Activated CD4-positive, CD25-positive, alpha-beta regulatory T cell treated with anti-CD3 and anti-CD28 coated beads, Interleukin-2, amount 50 U/mL, for 72 hours (primary cell): ENCODE data around the gene CPZ.
"Not testable (repeated sequence)": the region's sequence is repeated elsewhere in the genome, so short reads cannot be mapped to it uniquely, and the experiment has no call there.

Experiments used
- DNase-seq: peaks from one replicate; pipeline ENCODE4 v3.0.0; 2021

CPZ gene

GRCh38 chr4:8557151-8558076 lies 35.2 kb upstream of the CPZ start:
- no peak for DNase-seq

- no peak for DNase-seq
Measured at GRCh38 chr4:8558080-8558960, 34.2 kb upstream of the CPZ start.

DNA sequence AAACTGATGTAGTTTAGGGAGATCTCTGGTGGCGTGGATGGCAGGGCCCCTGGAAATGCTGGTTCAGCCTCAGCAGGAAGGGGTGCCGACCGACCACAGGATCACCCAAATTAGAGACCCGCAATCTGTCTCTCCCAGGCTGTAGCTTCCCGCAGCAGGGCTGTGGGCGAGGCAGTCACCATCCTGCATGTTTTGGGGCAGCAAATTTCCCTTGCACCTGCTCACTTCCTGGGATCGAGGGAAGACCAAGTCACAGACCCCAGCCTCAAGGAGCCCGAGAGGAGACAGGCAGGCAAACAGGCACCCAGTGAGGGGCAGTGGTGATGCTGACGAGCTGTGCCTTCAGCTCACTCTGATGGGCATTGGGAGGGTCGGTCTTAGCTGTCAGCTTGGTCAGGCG lies 33.6 kb upstream of the CPZ start:
- no peak for DNase-seq

DNA sequence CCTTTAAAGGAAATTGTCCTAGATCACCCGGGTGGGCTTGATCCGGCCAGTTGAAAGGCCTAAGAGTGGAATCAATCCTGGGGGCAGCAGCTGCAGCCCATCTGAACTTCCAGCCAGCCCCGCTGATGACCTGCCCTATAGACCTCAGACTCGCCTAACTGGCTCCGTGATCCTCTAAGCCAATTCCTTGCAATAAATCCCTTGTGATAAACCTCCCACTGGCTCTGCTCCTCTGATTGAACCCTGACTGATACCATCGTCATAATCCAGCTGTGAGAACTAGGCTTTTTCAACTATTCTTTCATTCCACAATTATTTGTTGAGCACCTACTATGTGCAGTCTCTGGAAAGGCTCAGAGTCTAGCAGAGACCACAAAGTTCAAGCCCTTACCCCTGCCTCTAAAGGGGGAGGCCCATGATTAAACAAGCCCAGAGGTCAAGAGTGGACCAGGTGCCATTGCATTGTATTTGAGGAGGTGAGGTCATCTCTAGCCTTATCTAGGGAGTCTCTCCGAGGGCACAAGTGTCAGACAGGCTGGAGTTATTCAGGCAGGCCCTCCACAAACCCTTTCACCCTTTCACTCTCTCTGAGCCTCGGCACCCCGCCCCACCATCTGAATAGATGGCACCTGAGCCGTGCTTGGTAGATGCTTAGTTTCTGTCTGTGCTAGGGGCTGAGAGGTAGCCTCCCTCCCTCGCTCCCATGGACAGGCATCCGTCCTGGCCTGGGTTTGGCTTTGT lies 32.9 kb upstream of the CPZ start:
- no peak for DNase-seq

DNA sequence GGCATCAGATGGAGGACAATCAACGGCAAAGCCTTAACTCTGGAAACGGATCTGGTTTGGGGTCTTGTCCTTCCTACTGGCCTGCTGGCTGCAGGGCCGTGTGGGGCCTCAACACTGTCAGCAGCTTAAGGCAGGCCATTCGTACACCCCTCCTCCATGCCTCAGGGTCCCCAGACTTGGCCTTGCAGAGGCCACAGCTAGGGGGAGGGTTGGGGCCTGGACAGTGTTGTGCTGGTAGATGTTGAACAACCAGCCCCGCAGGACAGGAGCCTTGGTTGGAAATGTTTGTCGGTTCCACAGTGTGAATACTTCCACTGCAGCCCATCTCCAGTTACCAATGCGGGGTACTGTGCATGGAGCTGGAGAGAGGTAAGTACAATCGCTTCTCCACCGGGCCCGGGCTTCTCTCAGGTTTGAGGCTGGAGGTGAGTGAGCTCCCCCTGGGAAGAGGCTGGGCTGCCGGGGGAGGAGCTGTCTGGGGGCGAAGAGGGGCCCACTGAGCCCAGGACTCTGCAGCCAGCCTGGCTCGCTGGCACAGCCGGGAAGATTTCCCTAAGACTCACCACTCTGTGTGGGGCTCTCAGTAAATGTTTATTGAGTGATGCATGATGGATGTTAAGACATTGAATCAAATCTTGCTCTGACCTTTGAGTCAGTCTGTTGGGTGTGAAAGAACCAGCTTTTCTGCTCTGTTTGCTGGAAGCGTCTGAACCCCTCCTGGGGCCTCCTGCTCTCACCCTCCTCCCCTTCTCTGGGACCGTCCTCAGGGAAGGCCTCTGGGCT lies 32.1 kb upstream of the CPZ start:
- no peak for DNase-seq

DNA sequence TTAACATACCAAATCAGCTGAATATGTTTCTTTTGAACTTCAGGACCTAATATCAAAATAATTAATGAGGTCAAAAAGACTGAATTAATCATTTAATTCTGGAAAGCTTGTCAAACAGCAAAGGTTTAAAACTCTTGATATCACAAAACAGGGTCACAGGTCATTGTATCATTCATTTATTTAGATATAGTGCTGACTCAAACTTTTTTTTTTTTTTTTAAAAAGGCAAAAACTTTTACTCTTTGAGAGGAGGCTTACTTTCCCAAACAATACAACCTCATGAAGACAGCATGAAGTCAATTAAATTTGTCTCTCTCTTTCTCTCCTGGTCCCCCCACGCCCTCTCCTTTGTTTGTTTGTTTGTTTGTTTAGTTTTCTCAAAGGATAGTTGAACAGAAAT lies 28.0 kb upstream of the CPZ start:
- DNase-seq, result no peak

DNA sequence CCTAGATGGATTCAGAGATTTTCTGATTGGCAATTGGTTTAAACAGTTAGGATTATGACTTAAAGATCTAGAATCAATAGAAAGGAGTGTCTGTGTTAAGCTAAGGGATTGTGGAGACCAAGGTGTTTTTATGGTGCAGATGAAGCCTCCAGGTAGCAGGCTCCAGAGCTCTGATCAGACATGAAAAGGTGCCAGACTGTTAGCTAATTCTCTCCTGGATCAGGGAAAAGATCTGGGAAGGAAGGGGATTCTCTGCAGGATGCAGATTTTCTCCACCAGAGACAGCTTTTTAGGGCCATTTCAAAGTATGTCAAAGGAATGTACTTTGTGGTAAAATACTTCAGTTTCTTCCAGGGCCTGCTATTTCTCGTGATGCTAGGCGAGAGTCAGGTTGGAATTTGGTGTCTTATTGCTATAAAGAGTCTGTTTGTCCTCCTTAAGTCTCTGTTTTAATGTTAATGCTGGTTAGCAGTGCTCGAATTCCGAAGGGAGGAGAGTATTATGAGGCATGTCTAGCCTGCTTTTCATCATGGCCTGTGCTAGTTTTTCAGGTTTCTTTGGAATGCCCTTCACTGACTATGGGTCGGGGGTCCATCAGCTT lies 24.4 kb upstream of the CPZ start:
- DNase-seq, result no peak

- DNase-seq, result no peak
Measured at GRCh38 chr4:8570201-8570600, 22.4 kb upstream of the CPZ start.

DNA sequence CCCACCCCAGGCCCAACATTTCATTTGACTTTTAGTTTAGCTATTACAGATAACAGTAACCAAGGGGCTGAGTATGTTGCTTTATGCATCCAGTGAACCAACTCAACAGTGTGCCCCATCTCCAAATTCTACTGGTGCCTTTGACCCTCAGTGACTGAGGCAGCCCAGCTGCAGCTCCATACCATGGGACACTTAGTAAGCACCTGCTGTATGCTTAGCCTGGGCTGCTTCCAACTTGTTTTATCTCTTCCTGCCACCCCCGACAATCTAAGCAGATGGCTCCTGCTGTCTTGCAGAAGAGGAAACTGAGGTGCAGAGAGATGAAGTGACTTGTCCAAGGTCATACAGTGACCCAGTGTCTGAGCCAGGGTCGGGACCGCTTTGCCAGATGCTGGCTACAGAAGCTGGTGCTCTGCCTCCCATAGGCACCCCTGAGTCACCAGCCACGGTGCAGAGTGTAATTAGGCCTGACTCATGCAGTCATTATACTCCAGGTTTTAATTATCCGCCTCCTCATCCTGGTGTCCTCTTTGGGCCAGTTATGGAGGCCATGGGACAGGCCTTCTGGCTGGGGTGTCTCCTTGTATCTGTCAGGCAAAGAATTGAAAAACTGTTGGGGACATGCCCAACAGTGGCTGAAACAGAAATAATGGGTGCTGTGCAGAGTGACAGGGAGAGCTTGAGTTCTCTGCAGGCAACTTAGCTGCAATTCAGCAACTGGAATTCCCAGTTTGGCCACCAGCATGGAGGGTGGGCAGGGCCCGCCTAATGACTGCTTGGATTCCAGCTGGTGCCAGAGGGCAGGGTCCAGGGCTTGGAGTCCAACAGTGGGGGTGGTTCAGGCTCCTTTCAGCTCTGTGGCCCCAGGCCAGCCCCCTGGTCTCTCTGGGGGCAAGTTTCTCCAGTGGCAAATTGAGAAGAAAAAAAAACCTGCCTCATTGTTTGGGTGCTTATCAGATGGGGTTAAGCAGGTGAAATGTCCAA lies 20.6 kb upstream of the CPZ start:
- no peak for DNase-seq

DNA sequence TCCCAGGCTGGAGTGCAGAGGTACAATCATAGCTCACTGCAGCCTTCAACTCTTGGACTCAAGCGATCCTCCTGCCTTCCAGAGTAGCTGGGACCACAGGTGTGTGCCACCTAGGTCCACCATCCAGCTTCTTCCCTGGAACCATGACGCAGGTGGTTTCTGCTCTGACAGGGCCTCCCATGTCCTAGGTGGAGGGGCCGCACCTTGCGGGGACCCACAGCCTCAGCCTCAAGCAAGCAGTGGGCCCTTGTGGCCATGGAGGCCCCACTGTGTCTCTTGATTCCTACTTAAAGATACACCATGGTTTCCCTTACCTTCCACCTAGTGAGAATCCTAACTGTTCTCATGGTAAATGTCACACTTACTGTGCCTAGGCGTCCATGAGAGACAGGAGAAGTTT lies 19.3 kb upstream of the CPZ start:
- no peak for DNase-seq

DNA sequence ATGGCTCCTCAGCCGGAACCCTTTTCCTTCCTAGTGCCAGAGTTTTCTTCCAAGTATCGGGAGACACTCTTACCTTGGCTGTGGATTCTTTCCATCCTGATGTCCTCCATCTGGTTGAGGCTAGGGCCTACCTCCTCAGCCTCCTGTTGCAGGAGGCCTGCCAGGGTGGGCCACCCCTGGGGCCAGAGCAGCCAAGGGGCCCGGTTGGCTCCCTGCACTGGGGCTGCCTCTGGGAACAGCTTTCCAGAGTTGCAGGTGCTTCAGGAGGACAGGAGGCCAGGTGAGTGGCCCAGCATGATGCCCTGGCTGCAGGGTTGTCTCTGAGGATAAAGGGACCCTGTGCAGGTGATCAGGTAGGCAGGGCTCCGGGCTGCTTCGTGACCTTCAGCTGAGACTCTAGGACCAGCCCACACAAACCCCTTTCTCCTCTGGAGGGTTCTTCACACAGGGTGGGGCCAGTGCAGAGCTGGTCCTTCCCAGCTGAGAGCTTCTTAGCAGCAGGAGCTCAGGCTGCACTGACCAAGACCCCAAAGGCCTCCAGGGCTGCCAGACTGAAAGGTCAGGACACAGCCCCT lies 17.7 kb upstream of the CPZ start:
- DNase-seq, result no peak

- DNase-seq, result no peak
Measured at GRCh38 chr4:8575457-8575856, 17.1 kb upstream of the CPZ start.

DNA sequence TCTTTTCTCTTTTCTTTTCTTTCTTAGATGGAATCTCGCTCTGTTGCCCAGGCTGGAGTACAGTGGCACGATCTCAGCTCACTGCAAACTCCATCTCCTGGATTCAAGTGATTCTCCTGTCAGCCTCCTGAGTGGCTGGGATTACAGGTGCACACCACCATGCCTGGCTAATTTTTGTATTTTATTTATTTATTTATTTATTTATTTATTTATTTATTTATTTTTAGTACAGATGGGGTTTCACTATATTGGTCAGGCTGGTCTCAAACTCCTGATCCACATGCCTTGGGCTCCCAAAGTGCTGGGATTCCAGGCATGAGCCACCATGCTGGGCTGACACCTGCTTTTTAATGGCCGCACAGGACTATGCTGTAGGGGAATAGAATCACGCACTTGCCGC lies 16.0 kb upstream of the CPZ start:
- not testable (repeated sequence) for DNase-seq

- DNase-seq, result no peak
Measured at GRCh38 chr4:8577046-8577445, 15.5 kb upstream of the CPZ start.

- no peak for DNase-seq
Measured at GRCh38 chr4:8577972-8578371, 14.6 kb upstream of the CPZ start.

DNA sequence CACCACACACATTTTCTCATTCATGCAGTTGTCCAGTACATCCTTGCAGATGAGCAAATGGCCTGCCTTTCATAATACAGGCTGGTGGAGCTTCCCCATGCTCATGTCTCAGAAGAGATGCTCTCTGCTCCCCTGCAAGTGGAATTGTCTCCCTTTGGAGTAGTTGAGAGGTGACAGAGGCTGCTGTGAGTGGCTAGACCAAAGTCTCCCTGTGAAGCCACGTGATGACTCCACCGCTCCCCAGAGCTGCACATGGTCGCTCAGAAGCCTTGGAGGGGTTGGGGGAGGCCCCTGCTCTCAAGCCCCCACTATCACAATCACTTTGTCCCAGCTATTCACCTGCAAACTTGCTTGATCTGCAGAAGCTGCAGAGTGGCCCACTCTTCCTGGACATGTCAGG lies 13.8 kb upstream of the CPZ start:
- no peak for DNase-seq

GRCh38 chr4:8579526-8580320 lies 12.8 kb upstream of the CPZ start:
- DNase-seq, result no peak

DNA sequence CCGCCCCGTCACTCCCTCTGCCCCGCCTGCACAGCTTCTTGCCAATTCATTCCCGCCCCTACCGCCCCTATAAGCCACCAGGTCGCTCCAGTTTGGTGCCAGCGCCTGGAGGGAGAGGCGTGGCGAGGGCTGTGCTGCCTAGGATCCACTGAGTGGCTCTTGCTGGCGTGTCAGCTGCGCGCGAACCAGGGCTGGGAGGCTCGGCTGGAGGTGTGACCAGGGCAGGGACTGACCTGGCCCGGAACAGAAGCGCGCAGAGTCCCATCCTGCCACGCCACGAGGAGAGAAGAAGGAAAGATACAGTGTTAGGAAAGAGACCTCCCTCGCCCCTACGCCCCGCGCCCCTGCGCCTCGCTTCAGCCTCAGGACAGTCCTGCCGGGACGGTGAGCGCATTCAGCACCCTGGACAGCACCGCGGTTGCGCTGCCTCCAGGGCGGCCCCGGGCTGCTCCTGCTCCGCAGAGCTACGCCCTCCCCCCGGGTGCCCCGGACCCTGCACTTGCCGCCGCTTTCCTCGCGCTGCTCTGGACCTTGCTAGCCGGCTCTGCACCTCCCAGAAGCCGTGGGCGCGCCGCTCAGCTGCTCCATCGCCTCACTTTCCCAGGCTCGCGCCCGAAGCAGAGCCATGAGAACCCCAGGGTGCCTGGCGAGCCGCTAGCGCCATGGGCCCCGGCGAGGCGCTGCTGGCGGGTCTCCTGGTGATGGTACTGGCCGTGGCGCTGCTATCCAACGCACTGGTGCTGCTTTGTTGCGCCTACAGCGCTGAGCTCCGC lies 12.1 kb upstream of the CPZ start, which contains the start of gene GPR78:
TSS of gene GPR78 (plus strand) at position 72 of the 773 bp plus-strand sequence. CDS start at position 663, 591 bp downstream.
- DNase-seq, result no peak
